Peyer's patch (tissue), 4 donors: Measurements from ENCODE around the gene ANKRD60. TPM values are rescaled to one million over a fixed set of nuclear protein-coding genes. Genes with fewer than 3 reads are reported as not detected.

Source experiments
- DNase-seq, 3 donors: peaks; one replicate each; pipeline ENCODE4 v3.0.0-alpha.2; 2017 to 2019
- H3K27ac ChIP-seq, 4 donors: fragments of 200-600 bp; sonication (generic); one replicate each; pipeline ENCODE4 v1.5.1; 2016 to 2019
- H3K27me3 ChIP-seq, 2 donors: fragments of 200-600 bp; sonication (generic); one replicate each; pipeline ENCODE4 v1.5.1; 2019
- H3K36me3 ChIP-seq, 3 donors: fragments of 200-600 bp; sonication (generic); one replicate each; pipeline ENCODE4 v1.5.1; 2016 to 2019
- H3K4me1 ChIP-seq, 4 donors: fragments of 200-600 bp; sonication (generic); one replicate each; pipeline ENCODE4 v1.5.1; 2016 to 2019
- H3K4me3 ChIP-seq, 4 donors: fragments of 200-600 bp; sonication (generic); 1 replicate in 3 of 4; 2 replicates in 1 of 4; pipeline ENCODE4 v1.5.1; 2016 to 2019; ENCODE audit warnings: mild to moderate bottlenecking in 1 of 4
- H3K9me3 ChIP-seq, 4 donors: fragments of 200-600 bp; sonication (generic); one replicate each; pipeline ENCODE4 v1.5.1; 2016 to 2019; ENCODE audit warnings: mild to moderate bottlenecking in 1 of 4
- POLR2A ChIP-seq, 2 donors: fragments of 450-650 bp; IDR thresholded peaks; one replicate each; pipeline ENCODE4 v1.5.1; 2017; ENCODE audit warnings: antibody characterized with exemption in 2 of 2, mild to moderate bottlenecking in 2 of 2, moderate library complexity in 2 of 2
- total RNA-seq, 4 donors: library from RNA; depleted of rRNA; stranded (reverse); fragments of >200 nt; gene quantifications; one replicate each; pipeline ENCODE4 v1.1.0, GENCODE V29; 2016
- TF ChIP-seq, protein P1 (sequence below), 6 experiments: fragments of 450-650 bp in 4 of 6; fragments of 200-600 bp in 2 of 6; sonication (generic) in 1 of 6; IDR thresholded peaks; one replicate each; pipeline ENCODE4 v1.5.1; 2017 to 2019; ENCODE audit warnings: antibody characterized with exemption in 6 of 6, mild to moderate bottlenecking in 3 of 6, moderate library complexity in 1 of 6

The ANKRD60 gene
- total RNA-seq, 4 donors from 2014 or later: not detected

DNA sequence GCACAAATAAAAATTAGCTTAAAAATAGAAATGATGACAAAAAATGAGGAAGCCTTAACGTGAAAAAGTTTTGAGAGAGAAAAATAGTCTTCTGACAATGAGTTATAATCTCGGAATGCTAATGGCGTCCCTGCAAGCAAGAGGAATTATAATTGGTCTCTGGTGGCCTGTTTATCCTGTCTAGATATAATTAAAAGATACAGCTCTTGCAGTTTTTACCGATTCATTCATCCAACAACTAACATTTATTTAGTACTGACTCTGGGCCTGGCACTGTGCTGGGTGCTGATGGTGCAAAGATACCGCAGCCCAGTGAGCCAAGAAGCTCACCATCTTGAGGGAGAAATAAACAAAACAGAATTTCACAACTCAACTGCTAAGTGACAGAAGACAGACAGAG lies 31.6 kb upstream of the ANKRD60 start:
- peaks cover 0 to 24% (median 0%) of the 10 kb centered on the region in 3 donors for H3K36me3 ChIP-seq
- H3K9me3 ChIP-seq: no peaks in the 10 kb centered on the region
- no peaks in the 10 kb centered on the region for H3K27me3 ChIP-seq
- TF ChIP-seq, protein P1, sequence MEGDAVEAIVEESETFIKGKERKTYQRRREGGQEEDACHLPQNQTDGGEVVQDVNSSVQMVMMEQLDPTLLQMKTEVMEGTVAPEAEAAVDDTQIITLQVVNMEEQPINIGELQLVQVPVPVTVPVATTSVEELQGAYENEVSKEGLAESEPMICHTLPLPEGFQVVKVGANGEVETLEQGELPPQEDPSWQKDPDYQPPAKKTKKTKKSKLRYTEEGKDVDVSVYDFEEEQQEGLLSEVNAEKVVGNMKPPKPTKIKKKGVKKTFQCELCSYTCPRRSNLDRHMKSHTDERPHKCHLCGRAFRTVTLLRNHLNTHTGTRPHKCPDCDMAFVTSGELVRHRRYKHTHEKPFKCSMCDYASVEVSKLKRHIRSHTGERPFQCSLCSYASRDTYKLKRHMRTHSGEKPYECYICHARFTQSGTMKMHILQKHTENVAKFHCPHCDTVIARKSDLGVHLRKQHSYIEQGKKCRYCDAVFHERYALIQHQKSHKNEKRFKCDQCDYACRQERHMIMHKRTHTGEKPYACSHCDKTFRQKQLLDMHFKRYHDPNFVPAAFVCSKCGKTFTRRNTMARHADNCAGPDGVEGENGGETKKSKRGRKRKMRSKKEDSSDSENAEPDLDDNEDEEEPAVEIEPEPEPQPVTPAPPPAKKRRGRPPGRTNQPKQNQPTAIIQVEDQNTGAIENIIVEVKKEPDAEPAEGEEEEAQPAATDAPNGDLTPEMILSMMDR (IDR thresholded peaks at IDR 0.05): no peak
- no peak for TF ChIP-seq POLR2A (IDR thresholded peaks at IDR 0.05)
- H3K27ac ChIP-seq: no peak overlapping the region
- no peaks in the 10 kb centered on the region for H3K4me1 ChIP-seq
- no peak for DNase-seq
- no peak overlapping the region for H3K4me3 ChIP-seq

DNA sequence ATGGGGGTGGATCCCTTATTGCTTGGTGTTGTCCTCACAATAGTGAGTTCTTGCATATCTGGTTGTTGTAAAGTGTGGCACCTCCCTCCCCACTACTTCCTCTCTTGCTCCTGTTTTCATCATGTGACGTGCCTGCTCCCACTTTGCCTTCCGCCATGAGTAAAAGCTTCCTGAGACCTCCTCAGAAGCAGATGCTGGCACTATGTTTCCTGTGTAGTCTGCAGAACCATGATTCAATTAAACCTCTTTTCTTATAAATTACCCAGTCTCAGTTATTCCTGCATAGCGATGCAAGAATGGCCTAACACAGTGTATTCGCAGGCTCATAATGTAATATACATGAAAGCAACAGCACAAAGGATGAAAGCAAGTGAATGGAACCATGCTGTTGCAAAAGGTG lies 28.4 kb upstream of the ANKRD60 start:
- TF ChIP-seq, protein P1 (IDR thresholded peaks at IDR 0.05): no peak
- TF ChIP-seq POLR2A (IDR thresholded peaks at IDR 0.05): no peak
- Histone ChIP-seq H3K27me3 (no peaks in the 10 kb centered on the region), H3K4me1 (no peaks in the 10 kb centered on the region), H3K4me3 (no peak overlapping the region), H3K36me3 (peaks cover 0 to 11% (median 0%) of the 10 kb centered on the region in 3 donors), H3K9me3 (no peaks in the 10 kb centered on the region), H3K27ac (no peak overlapping the region)
- DNase-seq: no peak

DNA sequence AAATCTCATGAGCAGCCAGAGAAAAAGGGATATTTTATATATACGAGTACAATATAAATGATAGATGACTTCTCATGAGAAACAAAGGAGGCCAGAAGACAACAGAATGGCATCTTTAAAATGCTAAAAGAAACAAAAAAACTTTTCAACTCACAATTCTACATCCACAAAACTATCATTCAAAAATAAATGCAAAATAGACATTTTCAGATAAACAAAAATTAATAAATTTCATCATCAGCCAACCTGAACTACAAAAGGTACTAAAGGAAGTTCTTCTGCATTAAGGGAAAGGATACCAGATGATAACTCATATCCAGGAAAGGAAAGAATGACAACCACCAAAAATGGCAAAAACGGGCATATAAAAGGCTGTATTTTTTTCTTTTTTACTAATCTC lies 27.9 kb upstream of the ANKRD60 start:
- Histone ChIP-seq H3K9me3 (no peaks in the 10 kb centered on the region), H3K4me3 (no peak overlapping the region), H3K27ac (no peak overlapping the region), H3K4me1 (no peaks in the 10 kb centered on the region), H3K27me3 (no peaks in the 10 kb centered on the region), H3K36me3 (peaks cover 0 to 11% (median 0%) of the 10 kb centered on the region in 3 donors)
- TF ChIP-seq, protein P1 (IDR thresholded peaks at IDR 0.05): no peak
- TF ChIP-seq POLR2A (IDR thresholded peaks at IDR 0.05): no peak
- no peak for DNase-seq

DNA sequence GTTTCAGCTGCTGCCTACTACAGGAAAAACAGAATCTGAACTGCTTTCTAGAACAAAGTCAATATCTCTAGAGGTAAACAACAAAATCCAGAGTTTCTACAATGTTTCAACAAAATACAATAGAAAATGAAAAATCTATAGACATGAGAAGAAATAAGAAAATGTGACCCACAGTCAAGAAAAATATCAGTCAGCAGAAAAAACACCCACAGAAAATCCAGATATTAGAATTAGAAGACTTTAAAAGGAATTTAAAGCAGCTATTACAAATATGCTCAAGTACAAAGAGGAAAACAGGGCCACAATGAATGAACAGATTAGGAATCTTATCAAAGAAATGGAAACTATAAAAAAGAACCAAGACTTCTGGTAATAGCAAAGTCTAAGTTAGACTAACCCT lies 26.4 kb upstream of the ANKRD60 start:
- Histone ChIP-seq H3K4me1 (no peaks in the 10 kb centered on the region), H3K27ac (no peak overlapping the region), H3K36me3 (peaks cover 0 to 8% (median 0%) of the 10 kb centered on the region in 3 donors), H3K4me3 (no peak overlapping the region), H3K27me3 (no peaks in the 10 kb centered on the region), H3K9me3 (no peaks in the 10 kb centered on the region)
- TF ChIP-seq, protein P1 (IDR thresholded peaks at IDR 0.05): no peak
- no peak for TF ChIP-seq POLR2A (IDR thresholded peaks at IDR 0.05)
- no peak for DNase-seq

DNA sequence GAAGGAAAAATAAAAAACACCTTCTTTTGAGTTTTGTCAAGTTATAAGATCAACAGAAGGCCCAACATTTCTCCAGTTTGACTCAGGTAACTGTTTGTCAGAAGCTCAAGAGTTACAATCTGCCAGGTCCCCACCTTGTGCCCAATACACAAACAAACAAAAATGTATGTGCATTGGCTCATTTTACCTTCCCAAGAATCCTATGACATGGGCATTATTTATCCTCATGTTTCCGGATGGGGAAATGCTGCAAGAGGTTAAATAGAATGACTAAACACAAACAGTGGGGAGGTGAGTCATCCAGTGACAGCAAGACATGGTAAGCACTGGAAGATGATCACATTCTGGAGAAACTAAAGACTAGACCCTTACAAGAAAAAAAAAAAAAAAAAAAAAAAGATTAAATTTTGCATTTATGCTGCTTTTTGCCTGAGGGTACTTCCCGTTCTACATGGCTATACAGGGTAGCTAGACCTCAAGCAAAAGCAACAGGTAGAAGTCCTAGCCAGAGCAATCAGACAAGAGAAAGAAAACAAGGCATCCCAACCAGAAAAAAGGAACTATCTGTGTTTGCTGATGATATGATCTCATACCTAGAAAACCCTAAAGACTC lies 23.6 kb upstream of the ANKRD60 start:
- Histone ChIP-seq H3K27ac (no peak overlapping the region), H3K36me3 (peaks cover 0 to 25% (median 0%) of the 10 kb centered on the region in 3 donors), H3K4me3 (no peak overlapping the region), H3K4me1 (no peaks in the 10 kb centered on the region), H3K9me3 (no peaks in the 10 kb centered on the region), H3K27me3 (no peaks in the 10 kb centered on the region)
- TF ChIP-seq, protein P1 (IDR thresholded peaks at IDR 0.05): no peak
- no peak for TF ChIP-seq POLR2A (IDR thresholded peaks at IDR 0.05)
- no peak for DNase-seq
